GM08714 (cell line): ENCODE results near the gene RNF208.
"Not testable (repeated sequence)": the region's sequence is repeated elsewhere in the genome, so short reads cannot be mapped to it uniquely, and the experiment has no call there.

ENCODE experiments used
- H3K4me3 ChIP-seq: fragments of 200-500 bp; sonication (Bioruptor generic); 2 replicates; pipeline ENCODE4 v1.5.1; 2014; ENCODE audit warnings: mild to moderate bottlenecking, low read length, inconsistent platforms
- ZNF274 ChIP-seq: IDR thresholded peaks from 2 replicates; pipeline ENCODE4 v1.6.1; 2012; ENCODE audit warnings: mild to moderate bottlenecking, low read depth, low read length

RNF208 gene, protein sequence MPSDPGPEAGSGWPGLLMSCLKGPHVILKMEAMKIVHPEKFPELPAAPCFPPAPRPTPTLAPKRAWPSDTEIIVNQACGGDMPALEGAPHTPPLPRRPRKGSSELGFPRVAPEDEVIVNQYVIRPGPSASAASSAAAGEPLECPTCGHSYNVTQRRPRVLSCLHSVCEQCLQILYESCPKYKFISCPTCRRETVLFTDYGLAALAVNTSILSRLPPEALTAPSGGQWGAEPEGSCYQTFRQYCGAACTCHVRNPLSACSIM

DNA sequence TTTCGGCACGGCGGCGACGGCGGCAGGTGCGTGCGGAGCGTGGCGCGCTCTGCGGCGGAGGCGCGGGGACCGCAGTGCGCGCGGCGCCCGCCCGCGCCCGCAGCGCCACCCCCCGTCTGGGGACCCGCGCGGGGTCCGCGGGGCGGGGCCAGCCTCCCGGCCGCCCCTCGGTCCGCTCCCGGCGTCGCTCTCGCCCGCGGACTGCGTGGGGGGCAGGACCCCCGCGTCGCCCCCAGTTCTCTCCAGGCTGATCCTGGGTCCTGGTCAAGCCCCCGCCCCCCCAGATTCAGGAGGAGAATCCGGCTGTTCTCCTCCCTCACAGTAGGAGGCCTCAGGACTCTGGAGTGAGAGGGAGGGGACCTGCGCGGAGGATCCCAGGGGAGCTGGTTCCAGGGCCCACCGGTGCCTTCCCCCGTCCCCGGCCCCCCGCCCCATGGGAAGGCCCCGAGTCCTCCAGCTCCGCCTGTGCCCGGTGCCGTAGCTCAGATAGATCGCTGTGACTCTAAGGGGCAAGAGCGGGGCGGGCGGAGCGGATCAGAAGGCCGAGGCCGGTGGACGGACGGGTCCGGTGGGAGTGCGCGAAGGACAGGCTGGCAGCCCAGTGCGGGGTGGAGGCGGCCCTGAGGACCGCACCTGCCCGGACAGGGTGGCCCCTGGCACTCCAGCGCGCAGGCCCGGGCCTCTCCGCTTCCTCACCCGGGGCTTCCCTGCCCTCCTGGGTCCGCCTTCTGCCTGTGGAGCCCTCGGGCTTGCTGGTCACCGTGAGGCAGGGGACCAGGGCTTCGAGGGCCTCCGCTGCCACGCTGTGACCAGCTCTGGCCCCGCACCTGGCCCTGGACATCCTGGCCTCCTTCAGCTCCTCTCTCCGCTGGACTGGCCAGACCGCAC lies at the start of gene RNF208:
Gene RNF208 (minus strand): TSS at position 51 of the 888 bp plus-strand sequence. CDS start 1,028 bp downstream, outside the sequence.
- TF ChIP-seq ZNF274 = no peak
- H3K4me3 ChIP-seq = peak within 1 kb of the TSS; percentile 48; the same call in 1 of the 2 replicates

DNA sequence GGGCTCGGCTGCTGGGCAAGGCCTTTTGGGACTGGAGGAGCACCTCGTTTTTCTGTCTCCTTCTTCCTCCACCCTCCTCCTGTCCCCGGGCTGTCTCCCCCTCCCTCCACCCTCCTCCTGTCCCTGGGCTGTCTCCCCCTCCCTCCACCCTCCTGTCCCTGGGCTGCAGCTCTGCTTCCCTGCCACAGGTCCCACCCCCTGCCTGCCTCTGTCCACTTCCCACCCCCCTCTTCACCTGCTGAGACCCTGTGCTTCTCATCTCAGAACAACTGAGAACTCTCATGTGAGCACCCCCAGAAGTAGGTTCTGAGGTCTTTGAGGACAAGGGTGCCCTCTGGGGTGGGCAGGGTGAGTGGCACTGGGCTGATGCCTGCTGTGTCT lies 49.6 kb upstream of the RNF208 start:
- no peak for TF ChIP-seq ZNF274
- no peak overlapping the region for H3K4me3 ChIP-seq

DNA sequence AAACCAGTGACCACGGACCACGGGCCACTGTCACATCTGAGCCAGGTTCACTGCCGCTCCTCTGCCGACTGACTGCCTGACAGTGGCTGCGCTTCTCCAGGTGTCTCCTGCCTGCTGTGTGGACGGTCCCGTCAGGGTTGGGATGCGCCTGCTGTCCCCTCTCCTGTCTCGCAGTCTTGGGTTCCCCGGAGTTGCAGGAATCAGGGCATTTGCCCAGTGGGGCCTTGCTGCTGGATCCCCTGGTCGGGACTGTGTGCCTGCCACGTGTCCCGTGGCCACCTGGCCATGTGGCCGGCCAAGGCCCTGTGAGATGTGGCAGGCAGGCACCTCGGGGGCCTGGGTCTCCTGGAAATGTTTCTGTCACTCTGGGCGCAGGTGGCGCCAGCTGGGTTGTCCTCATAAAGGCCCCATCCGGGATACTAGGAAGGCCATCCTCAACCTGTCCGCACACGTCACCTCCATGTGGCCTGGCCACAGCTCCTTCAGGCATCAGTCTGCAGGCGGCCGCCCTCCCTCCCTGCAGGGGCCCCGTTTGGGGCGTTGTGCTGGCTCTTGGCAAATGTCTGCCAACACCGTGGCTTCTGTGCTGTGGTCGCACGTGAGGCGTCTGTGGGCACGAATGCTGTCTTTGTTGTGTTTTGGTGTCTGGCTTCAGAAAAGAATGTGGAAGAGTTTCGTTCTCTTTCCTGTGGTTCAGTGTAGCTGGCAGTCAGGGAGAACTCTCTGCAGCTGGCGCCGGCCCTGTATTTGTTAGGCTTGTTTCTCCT lies 49.1 kb upstream of the RNF208 start:
- TF ChIP-seq ZNF274 = no peak
- no peak overlapping the region for H3K4me3 ChIP-seq

DNA sequence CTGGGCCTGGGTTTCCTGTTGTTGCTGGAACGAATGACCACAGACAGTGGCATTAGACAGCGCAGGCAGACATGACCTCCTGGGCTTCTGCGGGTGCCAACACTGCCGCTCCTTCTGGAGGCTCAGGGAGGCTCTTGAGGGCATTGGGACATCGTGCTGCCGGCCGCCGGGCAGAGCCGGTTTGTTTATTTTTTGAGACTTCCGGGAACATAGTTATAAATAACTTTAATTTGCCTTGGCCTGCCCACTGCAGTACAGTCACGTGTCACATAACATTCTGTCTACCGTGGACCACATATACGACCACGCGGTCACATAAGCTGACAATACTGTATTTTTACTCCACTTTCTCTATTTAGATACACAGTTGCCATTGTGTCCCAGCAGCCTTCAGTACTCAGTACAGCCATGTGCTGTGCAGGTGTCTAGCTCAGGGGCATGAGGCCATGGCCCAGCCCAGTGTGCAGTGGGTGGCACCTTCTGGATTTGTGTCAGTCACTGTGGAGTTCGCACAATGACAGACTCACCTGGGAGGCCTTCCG lies 47.3 kb upstream of the RNF208 start:
- TF ChIP-seq ZNF274 = no peak
- no peak overlapping the region for H3K4me3 ChIP-seq

DNA sequence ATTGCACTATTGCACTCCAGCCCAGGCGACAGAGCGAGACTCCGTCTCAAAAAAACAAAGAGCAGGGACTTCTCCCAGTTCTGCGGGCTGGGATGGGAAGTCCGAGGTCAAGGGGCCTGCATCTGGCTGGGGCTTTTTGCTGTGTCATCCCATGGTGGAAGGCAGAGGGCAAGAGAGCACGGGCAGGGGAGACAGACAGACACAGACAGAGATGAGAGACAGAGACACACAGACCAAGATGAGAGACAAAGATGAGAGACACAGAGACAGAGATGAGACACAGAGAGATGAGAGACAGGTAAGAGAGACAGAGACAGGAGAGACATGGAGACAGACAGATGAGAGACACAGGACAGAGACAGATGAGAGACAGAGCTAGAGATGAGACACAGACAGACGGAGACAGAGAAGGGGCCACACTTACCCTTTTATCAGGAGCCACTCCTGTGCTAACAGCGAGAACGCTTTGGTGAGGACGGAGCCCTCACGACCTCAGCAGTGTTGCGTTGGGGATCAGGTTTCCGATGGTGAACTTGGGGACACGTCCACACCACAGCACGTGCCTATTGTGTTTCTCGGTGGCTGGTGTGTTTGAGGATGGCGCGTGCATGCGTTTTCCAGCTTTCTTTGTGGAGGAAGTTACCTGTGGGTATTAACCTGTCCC lies 46.6 kb upstream of the RNF208 start:
- no peak overlapping the region for H3K4me3 ChIP-seq
- no peak for TF ChIP-seq ZNF274

DNA sequence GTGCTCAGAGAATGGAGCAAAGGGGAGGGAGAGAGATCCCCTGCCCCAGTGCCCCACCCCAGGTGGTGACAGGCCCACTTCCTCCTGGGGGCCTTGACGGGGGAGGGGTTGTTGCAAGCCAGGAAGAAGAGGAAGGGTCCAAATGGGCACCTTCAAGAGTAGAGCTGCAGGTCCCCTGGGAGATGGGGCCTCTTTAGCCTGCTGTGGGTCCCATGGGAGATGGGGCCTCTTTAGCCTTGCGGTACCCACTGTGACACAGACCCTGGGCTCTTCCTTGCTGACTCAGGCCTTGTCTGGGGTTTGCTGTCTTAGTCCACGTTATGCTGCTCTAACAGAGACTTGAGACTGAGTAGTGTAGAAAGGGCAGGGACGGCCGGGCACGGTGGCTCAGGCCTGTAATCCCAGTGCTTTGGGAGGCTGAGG lies 45.9 kb upstream of the RNF208 start:
- no peak for TF ChIP-seq ZNF274
- H3K4me3 ChIP-seq = no peak overlapping the region

DNA sequence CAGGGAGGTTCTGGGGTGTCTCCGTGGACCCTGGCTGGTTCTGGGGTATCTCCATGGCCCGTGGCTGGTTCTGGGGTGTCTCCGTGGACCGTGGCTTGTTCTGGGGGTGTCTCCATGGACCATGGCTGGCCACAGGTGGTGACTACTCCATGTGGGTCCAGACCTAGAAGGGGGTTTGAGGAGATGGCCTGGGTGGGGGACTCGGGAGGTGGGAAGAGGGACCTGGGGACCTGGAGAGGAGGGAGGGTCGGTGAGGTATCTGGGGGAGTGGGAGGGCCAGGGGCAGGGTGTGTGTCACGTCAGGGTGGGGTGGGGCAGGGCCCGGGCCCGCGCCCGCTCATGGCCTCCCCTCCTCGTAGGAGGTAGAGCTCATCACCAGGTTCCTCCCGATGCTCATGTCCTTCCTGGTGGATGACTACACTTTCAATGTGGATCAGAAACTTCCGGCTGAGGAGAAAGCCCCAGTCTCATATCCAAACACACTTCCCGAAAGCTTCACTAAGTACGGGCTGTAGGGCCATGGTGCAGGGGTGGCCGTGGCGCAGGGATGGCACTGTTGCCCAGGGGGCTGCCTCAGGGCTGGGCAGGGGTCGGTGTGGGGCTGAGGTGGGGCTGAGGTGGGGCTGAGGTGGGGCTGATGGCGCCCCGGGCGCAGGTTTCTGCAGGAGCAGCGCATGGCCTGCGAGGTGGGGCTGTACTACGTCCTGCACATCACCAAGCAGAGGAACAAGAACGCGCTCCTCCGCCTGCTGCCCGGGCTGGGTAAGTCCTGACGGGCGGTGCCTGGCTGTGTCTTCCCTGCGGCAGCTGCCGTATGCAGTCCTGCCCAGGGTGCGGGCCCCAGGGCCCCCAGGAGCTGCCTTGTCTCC lies 44.8 kb upstream of the RNF208 start:
- TF ChIP-seq ZNF274 = no peak
- H3K4me3 ChIP-seq = no peak overlapping the region

DNA sequence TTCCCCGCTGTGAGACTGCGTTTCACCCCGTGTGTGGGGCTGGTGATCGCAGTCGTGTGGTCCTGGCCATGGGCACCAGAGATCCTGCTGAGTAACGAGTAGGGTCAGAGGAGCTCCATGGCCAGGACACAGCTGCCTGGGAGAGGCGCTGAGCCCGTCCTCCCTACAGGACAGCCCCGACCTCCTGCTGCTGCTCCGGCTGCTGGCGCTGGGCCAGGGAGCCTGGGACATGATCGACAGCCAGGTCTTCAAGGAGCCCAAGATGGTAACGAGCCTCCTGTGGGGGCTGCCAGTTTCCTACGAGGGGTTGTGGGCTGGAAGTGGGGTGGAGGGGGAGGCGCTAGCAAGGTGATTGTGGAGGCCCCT lies 44.1 kb upstream of the RNF208 start:
- no peak for TF ChIP-seq ZNF274
- no peak overlapping the region for H3K4me3 ChIP-seq

DNA sequence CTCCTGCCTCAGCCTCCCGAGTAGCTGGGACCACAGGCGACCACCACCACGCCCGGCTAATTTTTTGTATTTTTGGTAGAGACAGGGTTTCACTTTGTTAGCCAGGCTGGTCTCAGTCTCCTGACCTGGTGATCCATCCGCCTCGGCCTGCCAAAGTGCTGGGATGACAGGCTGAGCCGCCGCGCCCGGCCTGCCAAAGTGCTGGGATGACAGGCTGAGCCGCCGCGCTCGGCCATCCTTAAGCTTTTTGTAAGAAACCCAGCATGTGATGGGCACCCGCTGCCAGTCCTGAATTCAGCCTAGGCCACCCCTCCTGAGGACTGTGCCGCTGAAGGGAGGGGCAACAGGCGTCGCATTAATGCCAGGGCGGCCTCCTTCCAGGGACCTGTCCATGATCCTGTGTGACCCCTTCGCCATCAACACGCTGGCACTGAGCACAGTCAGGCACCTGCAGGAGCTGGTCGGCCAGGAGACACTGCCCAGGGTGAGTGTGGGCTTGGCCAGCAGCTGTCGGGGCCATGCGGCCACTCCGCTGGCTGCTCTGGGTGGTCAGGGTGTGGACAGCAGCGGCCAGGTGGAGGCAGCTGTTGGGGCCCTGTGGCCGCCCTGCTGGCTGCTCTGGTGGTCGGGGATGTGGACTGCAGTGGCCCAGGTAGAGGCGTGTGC lies 43.6 kb upstream of the RNF208 start:
- no peak overlapping the region for H3K4me3 ChIP-seq
- no peak for TF ChIP-seq ZNF274

DNA sequence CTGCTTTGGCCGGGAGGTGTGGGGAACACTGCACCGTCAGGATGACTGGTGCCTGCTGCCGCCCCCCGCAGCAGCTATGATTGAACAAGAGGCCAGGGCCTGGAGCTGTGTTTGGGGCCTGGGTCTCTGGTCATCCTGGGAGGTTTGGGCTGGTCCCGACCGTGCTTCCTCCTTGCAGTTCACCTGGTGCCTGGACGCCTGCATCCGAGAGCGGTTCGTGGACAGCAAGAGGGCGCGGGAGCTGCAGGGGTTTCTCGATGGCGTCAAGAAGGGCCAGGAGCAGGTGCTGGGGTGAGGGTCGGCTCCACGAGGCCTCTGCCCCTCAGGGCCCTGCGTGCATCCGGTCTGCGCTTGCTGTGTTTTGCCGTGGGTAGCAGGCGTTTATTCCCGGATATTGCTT lies 42.0 kb upstream of the RNF208 start:
- no peak overlapping the region for H3K4me3 ChIP-seq

DNA sequence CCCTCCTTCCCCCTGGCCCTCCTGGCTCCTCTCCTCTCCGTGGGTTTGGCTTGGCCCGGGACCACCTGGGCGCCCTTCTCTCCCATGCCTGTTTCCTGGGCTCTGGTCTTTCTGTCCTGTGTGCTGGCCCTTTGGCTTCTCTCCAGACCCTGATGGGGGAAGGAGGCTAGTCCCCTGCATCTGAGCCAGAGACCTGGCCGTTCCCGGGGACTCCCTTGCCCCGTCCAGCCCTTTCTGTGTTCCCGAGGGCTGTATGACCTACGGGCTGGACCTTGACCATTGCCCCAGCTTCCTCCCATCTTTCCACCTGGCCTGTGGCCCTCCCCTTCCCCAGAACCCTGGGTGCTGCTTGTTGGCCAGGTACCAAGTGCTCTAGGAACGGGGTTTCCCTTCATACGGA lies 41.5 kb upstream of the RNF208 start:
- TF ChIP-seq ZNF274 = no peak
- H3K4me3 ChIP-seq = no peak overlapping the region

More for the DNA sequence above, 42.0 kb upstream of the RNF208 start:
- no peak for TF ChIP-seq ZNF274

DNA sequence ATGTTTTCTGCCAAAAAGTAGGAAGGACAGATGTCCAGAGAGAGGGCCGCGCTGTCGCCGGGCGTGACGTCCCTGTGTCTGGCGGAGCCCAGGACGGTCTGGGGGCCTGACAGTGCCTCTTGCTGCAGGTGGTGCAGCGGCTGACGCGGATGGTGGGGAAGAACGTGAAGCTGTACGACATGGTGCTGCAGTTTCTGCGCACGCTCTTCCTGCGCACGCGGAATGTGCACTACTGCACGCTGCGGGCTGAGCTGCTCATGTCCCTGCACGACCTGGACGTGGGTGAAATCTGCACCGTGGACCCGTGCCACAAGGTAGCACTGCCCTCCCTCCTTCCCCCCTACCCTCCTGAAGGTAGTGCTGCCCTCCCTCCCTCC lies 40.9 kb upstream of the RNF208 start:
- no peak for TF ChIP-seq ZNF274

DNA sequence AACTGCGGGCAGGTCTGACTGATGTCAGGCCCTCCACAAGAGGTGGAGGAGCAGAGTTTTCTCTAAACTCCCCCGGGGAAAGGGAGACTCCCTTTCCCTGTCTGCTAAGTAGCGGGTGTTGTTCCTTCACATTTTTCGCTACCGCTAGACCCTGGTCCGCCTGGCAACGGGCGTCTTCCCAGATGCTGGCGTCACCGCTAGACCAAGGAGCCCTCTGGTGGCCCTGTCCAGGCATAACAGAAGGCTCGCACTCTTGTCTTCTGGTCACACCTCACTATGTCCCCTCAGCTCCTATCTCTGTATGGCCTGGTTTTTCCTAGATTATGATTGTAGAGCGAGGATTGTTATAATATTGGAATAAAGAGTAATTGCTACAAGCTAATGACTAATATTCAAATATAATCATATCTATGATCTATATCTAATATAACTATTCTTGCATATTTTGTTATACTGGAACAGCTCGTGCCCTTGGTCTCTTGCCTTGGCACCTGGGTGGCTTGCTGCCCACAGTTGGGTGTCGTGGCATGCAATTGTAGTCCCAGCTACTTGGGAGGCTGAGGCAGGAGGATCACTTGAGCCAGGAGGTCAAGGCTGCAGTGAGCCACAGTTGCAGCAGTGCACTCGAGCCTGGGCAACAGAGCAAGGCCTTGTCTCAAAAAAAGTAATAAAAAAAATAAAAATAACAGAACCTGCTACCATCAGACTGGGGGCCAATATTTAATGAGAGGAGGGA lies 40.3 kb upstream of the RNF208 start:
- not testable (repeated sequence) for H3K4me3 ChIP-seq

More for the DNA sequence above, 40.9 kb upstream of the RNF208 start:
- H3K4me3 ChIP-seq = no peak overlapping the region
